Right lobe of liver (tissue), 4 donors: ENCODE results near the gene NAALADL2.

ENCODE experiments used
- POLR2A ChIP-seq: fragments of 450-650 bp; IDR thresholded peaks from one replicate; pipeline ENCODE4 v1.6.1; 2017; ENCODE audit warnings: antibody characterized with exemption, mild to moderate bottlenecking
- TF ChIP-seq, protein P1 (sequence below), 4 donors: fragments of 200-600 bp in 3 of 4; fragments of 450-650 bp in 1 of 4; IDR thresholded peaks; one replicate each; pipeline versions ENCODE4 v1.5.1 to v1.8.0; 2016 to 2022; ENCODE audit warnings: antibody characterized with exemption in 4 of 4, mild to moderate bottlenecking in 2 of 4
- donor health status: DM: no; HTN: no; CAD: no.
- donor health status: DM: no; HTN: no; CAD: no.
- donor health status: DM: no; HTN: yes; CAD: no.

DNA sequence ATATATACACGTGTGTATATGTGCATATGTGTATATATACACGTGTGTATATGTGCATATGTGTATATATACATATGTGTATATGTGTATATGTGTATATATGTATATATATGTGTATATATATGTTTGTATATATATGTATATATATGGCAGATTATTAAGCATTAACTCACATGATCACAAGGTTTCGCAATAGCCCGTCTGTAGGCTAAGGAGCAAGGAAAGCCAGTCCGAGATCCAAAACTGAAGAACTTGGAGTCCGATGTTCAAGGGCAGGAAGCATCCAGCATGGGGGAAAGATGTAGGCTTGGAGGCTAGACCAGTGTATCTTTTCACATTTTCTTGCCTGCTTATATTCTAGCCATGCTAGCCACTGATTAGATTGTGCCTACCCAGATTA is 23.7 kb downstream of the NAALADL2 start:
- TF ChIP-seq POLR2A = no peak
- TF ChIP-seq, protein P1, sequence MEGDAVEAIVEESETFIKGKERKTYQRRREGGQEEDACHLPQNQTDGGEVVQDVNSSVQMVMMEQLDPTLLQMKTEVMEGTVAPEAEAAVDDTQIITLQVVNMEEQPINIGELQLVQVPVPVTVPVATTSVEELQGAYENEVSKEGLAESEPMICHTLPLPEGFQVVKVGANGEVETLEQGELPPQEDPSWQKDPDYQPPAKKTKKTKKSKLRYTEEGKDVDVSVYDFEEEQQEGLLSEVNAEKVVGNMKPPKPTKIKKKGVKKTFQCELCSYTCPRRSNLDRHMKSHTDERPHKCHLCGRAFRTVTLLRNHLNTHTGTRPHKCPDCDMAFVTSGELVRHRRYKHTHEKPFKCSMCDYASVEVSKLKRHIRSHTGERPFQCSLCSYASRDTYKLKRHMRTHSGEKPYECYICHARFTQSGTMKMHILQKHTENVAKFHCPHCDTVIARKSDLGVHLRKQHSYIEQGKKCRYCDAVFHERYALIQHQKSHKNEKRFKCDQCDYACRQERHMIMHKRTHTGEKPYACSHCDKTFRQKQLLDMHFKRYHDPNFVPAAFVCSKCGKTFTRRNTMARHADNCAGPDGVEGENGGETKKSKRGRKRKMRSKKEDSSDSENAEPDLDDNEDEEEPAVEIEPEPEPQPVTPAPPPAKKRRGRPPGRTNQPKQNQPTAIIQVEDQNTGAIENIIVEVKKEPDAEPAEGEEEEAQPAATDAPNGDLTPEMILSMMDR (IDR thresholded peaks at IDR 0.05) = no peak
